Measurements from ENCODE around the gene SKIC3.

Gene SKIC3

GRCh38 chr5:95543017-95543705 is 11.6 kb downstream of the SKIC3 start:
- no peaks in the 10 kb centered on the region for H3K27me3 ChIP-seq (replicated peaks; ENCODE audit: control insufficient read depth, insufficient read depth, low read length)
- no peak for DNase-seq (ENCODE audit: extremely low read depth, insufficient read length)
- no peak for TF ChIP-seq CTCF (IDR thresholded peaks at IDR 0.05; ENCODE audit: insufficient read depth, low read length, poor library complexity, severe bottlenecking)
- no peak overlapping the region for H3K4me3 ChIP-seq (replicated peaks; ENCODE audit: low read depth, low read length)
- peaks cover 7% of the 10 kb centered on the region for H3K36me3 ChIP-seq (ENCODE audit: control insufficient read depth, insufficient read depth, low read length)

GRCh38 chr5:95537501-95537900 is 17.3 kb downstream of the SKIC3 start:
- Histone ChIP-seq H3K36me3 (ENCODE audit: control insufficient read depth, insufficient read depth, low read length) (no peaks in the 10 kb centered on the region; the same call in none of the 2 replicates), H3K27me3 (replicated peaks; ENCODE audit: control insufficient read depth, insufficient read depth, low read length) (no peaks in the 10 kb centered on the region), H3K4me3 (replicated peaks; ENCODE audit: low read depth, low read length) (no peak overlapping the region)
- TF ChIP-seq CTCF (IDR thresholded peaks at IDR 0.05; ENCODE audit: insufficient read depth, low read length, poor library complexity, severe bottlenecking) = no peak
- no peak for DNase-seq (ENCODE audit: extremely low read depth, insufficient read length)

- no peak for TF ChIP-seq CTCF (IDR thresholded peaks at IDR 0.05; ENCODE audit: insufficient read depth, low read length, poor library complexity, severe bottlenecking)
- no peak for DNase-seq (ENCODE audit: extremely low read depth, insufficient read length)
- Histone ChIP-seq H3K27me3 (replicated peaks; ENCODE audit: control insufficient read depth, insufficient read depth, low read length) (no peaks in the 10 kb centered on the region), H3K36me3 (ENCODE audit: control insufficient read depth, insufficient read depth, low read length) (peaks cover 3% of the 10 kb centered on the region), H3K4me3 (replicated peaks; ENCODE audit: low read depth, low read length) (no peak overlapping the region)
Observed at GRCh38 chr5:95533761-95534160, 21.0 kb downstream of the SKIC3 start.

GRCh38 chr5:95533106-95533505 is 21.7 kb downstream of the SKIC3 start:
- DNase-seq (ENCODE audit: extremely low read depth, insufficient read length) = no peak
- peaks cover 5% of the 10 kb centered on the region for H3K36me3 ChIP-seq (ENCODE audit: control insufficient read depth, insufficient read depth, low read length)
- H3K4me3 ChIP-seq (replicated peaks; ENCODE audit: low read depth, low read length) = no peak overlapping the region
- TF ChIP-seq CTCF (IDR thresholded peaks at IDR 0.05; ENCODE audit: insufficient read depth, low read length, poor library complexity, severe bottlenecking) = no peak
- no peaks in the 10 kb centered on the region for H3K27me3 ChIP-seq (replicated peaks; ENCODE audit: control insufficient read depth, insufficient read depth, low read length)

- H3K36me3 ChIP-seq (ENCODE audit: control insufficient read depth, insufficient read depth, low read length) = peaks cover 5% of the 10 kb centered on the region
- TF ChIP-seq CTCF (IDR thresholded peaks at IDR 0.05; ENCODE audit: insufficient read depth, low read length, poor library complexity, severe bottlenecking) = no peak
- H3K4me3 ChIP-seq (replicated peaks; ENCODE audit: low read depth, low read length) = no peak overlapping the region
- H3K27me3 ChIP-seq (replicated peaks; ENCODE audit: control insufficient read depth, insufficient read depth, low read length) = no peaks in the 10 kb centered on the region
- no peak for DNase-seq (ENCODE audit: extremely low read depth, insufficient read length)
Observed at GRCh38 chr5:95532415-95532814, 22.4 kb downstream of the SKIC3 start.

- H3K4me3 ChIP-seq (replicated peaks; ENCODE audit: low read depth, low read length) = no peak overlapping the region
- H3K36me3 ChIP-seq (ENCODE audit: control insufficient read depth, insufficient read depth, low read length) = peaks cover 5% of the 10 kb centered on the region
- TF ChIP-seq CTCF (IDR thresholded peaks at IDR 0.05; ENCODE audit: insufficient read depth, low read length, poor library complexity, severe bottlenecking) = no peak
- no peaks in the 10 kb centered on the region for H3K27me3 ChIP-seq (replicated peaks; ENCODE audit: control insufficient read depth, insufficient read depth, low read length)
- no peak for DNase-seq (ENCODE audit: extremely low read depth, insufficient read length)
Observed at GRCh38 chr5:95531491-95531890, 23.3 kb downstream of the SKIC3 start.
